ENCODE measurements around the gene KIAA0232. TPM values are rescaled to one million over a fixed set of nuclear protein-coding genes. Genes with fewer than 3 reads are reported as not detected.

Gene KIAA0232
- total RNA-seq, 1 experiment from 2014 or later, result 28.5 TPM

DNA sequence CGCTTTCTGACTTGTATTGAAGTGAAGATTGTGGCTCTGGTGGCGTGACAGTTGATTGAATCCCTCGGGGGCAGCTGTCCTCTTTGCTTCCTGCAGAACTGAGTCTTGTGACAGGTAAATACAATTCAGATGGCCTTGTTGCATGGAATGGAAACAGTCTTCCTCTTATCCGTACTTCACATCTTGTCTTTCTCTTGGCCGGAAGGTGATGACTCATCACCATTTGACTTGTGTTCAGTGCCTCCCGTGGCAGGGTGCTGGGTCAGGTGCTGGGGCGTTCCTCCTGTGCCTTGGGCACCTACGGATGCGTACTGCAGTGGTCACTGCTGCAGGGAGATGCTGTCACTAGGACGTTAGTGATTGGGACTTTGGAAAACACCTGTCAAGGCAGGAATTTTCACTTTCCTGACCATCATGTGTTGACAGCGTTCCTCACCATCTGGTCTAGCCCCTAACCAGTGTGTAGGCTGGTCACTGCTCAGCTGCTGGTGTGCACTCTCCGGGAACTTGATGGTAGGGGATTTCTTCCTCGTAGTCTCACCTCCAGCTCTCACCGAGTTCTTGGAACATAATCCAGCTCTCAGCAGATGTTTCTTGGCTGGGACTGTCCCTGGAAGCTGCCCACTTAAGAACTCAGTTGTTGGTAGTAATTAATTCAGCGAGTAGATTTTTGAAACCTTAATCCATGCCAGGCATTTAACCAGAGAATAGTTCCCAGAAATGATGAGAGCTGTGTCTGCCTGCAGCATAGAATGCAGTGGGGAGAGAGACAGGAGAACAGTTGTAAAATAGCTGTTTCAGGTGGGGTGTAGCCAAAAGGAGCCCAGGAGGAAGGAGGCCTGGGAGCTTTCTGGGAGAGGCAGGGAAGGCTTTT is 134.3 kb downstream of the KIAA0232 start:
- H3K23me2 ChIP-seq (ENCODE audit: insufficient read length, low read depth, low read length, poor library complexity, severe bottlenecking), result no peaks in the 10 kb centered on the region
- no peak overlapping the region for H3K4me2 ChIP-seq (ENCODE audit: insufficient read depth, insufficient read length, low read length)
- H3K23ac ChIP-seq (ENCODE audit: insufficient read length, low read depth, low read length), result no peak overlapping the region
- H3K18ac ChIP-seq (ENCODE audit: insufficient read length, low read depth, low read length), result no peak overlapping the region
- no peak overlapping the region for H3K14ac ChIP-seq (ENCODE audit: insufficient read depth, low read length)
- H2BK12ac ChIP-seq (ENCODE audit: insufficient read length, low read depth, low read length), result no peak overlapping the region
- H3K4me1 ChIP-seq (ENCODE audit: insufficient read depth, low read length), result peaks cover 4% of the 10 kb centered on the region; the same call in 1 of the 2 replicates
- peaks cover 5% of the 10 kb centered on the region for H3K79me1 ChIP-seq (ENCODE audit: insufficient read depth, low read depth, low read length, poor library complexity, severe bottlenecking)
- no peaks in the 10 kb centered on the region for H4K20me1 ChIP-seq (ENCODE audit: control insufficient read depth, insufficient read depth, insufficient read length)
- no peak for DNase-seq
- H3K27me3 ChIP-seq (ENCODE audit: insufficient read depth, low read length), result no peaks in the 10 kb centered on the region
- no peak overlapping the region for H3K4ac ChIP-seq (ENCODE audit: low read depth, low read length)
- H3T11ph ChIP-seq (ENCODE audit: low read length), result no peak overlapping the region
- H3K9me3 Mint-ChIP-seq, result no peaks in the 10 kb centered on the region
- H2AK5ac ChIP-seq (ENCODE audit: insufficient read length, low read length), result no peak overlapping the region
- H2AFZ ChIP-seq (ENCODE audit: low read length), result no peak overlapping the region
- H2BK5ac ChIP-seq (ENCODE audit: insufficient read length, low read length), result no peak overlapping the region
- no CpG with 5 or more reads among the region's 15 CpGs for WGBS (ENCODE audit: extremely low coverage, insufficient read length, low lambda C conversion rate)
- peak overlapping the region in 1 of 3 experiments; percentile 87; a peak in 1 of 7 replicates for H3K27ac Mint-ChIP-seq
- H4K8ac ChIP-seq (replicated peaks; ENCODE audit: insufficient read length, low read depth, low read length), result no peak overlapping the region
- H3K79me2 ChIP-seq (ENCODE audit: insufficient read depth, low read length), result no peaks in the 10 kb centered on the region; the same call in 1 of the 2 replicates
- H2BK120ac ChIP-seq (ENCODE audit: low read depth, low read length, poor library complexity, severe bottlenecking), result no peak overlapping the region
- H3K4me1 Mint-ChIP-seq, result peaks cover 35 to 37% of the 10 kb centered on the region in 2 experiments
- H3K9me3 ChIP-seq (ENCODE audit: control insufficient read depth, low read depth, low read length), result no peaks in the 10 kb centered on the region
- H3K56ac ChIP-seq (ENCODE audit: insufficient read length, low read depth, low read length), result no peak overlapping the region
- no peak overlapping the region for H4K91ac ChIP-seq (ENCODE audit: insufficient read length, low read depth, low read length)
- no peaks in the 10 kb centered on the region; the same call in 1 of the 2 replicates for H3K27me3 Mint-ChIP-seq (ENCODE audit: low read depth)
- no peak overlapping the region for H4K5ac ChIP-seq (ENCODE audit: insufficient read length, low read depth, low read length)
- H3K9ac ChIP-seq (ENCODE audit: extremely low read depth, insufficient read length, low read length), result no peak overlapping the region
- H2BK20ac ChIP-seq (ENCODE audit: low read depth, low read length, poor library complexity, severe bottlenecking), result no peak overlapping the region
- H3K4me3 Mint-ChIP-seq, result no peak overlapping the region
- TF ChIP-seq, protein P1, sequence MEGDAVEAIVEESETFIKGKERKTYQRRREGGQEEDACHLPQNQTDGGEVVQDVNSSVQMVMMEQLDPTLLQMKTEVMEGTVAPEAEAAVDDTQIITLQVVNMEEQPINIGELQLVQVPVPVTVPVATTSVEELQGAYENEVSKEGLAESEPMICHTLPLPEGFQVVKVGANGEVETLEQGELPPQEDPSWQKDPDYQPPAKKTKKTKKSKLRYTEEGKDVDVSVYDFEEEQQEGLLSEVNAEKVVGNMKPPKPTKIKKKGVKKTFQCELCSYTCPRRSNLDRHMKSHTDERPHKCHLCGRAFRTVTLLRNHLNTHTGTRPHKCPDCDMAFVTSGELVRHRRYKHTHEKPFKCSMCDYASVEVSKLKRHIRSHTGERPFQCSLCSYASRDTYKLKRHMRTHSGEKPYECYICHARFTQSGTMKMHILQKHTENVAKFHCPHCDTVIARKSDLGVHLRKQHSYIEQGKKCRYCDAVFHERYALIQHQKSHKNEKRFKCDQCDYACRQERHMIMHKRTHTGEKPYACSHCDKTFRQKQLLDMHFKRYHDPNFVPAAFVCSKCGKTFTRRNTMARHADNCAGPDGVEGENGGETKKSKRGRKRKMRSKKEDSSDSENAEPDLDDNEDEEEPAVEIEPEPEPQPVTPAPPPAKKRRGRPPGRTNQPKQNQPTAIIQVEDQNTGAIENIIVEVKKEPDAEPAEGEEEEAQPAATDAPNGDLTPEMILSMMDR (conservative IDR thresholded peaks at IDR 0.05), result no peak
- no peaks in the 10 kb centered on the region for H3K36me3 Mint-ChIP-seq (ENCODE audit: insufficient read depth in 1 of 3, low read depth in 3 of 3)
- H3K27ac ChIP-seq (ENCODE audit: insufficient read length, low read depth, low read length), result no peak overlapping the region
- no peak overlapping the region for H2BK15ac ChIP-seq (ENCODE audit: low read depth, low read length)

Data from H9 (cell line).